ENCODE results near the gene ZBTB20. TPM values are rescaled to one million over a fixed set of nuclear protein-coding genes. Genes with fewer than 3 reads are reported as not detected.

ZBTB20 gene
- total and polyA plus RNA-seq, 4 donors, result 0.69 to 128 (median 51.7) TPM

- intact Hi-C loops (cut with DNase I), result no loop called here
- WGBS, 2 donors, result 51 to 58% methylated on average over 2 of the region's 2 CpGs
- DNase-seq (no peak), ATAC-seq (ENCODE audit: low FRiP score) (no peak)
- no peaks in the 10 kb centered on the region for H3K36me3 ChIP-seq (ENCODE audit: control insufficient read depth in 1 of 2, insufficient read depth in 2 of 2, low read length in 1 of 2)
- H3K27ac ChIP-seq (ENCODE audit: low read depth in 1 of 2, low read length in 2 of 2), result no peak overlapping the region
- no peak overlapping the region for H3K4me3 ChIP-seq (ENCODE audit: low read length in 2 of 2)
- no peaks in the 10 kb centered on the region for H3K9me3 ChIP-seq (ENCODE audit: control insufficient read depth, low read length)
- H3K27me3 ChIP-seq (ENCODE audit: control insufficient read depth in 1 of 2, insufficient read depth in 2 of 2, low read length in 1 of 2), result no peaks in the 10 kb centered on the region
- H3K4me1 ChIP-seq (ENCODE audit: control insufficient read depth in 1 of 2, insufficient read depth in 2 of 2, low read length in 2 of 2), result peaks cover 0 to 3% of the 10 kb centered on the region in 2 donors
Measured at GRCh38 chr3:114606336-114606735, 540.8 kb downstream of the ZBTB20 start.

GRCh38 chr3:114600571-114600970, 546.5 kb downstream of the ZBTB20 start:
- Histone ChIP-seq H3K27ac (ENCODE audit: low read depth in 1 of 2, low read length in 2 of 2) (no peak overlapping the region), H3K36me3 (ENCODE audit: control insufficient read depth in 1 of 2, insufficient read depth in 2 of 2, low read length in 1 of 2) (no peaks in the 10 kb centered on the region), H3K9me3 (ENCODE audit: control insufficient read depth, low read length) (no peaks in the 10 kb centered on the region), H3K4me1 (ENCODE audit: control insufficient read depth in 1 of 2, insufficient read depth in 2 of 2, low read length in 2 of 2) (peaks cover 0 to 3% of the 10 kb centered on the region in 2 donors), H3K27me3 (ENCODE audit: control insufficient read depth in 1 of 2, insufficient read depth in 2 of 2, low read length in 1 of 2) (no peaks in the 10 kb centered on the region), H3K4me3 (ENCODE audit: low read length in 2 of 2) (no peak overlapping the region)
- no peak for DNase-seq
- no peak for ATAC-seq (ENCODE audit: low FRiP score)
- 24 to 26% methylated on average over 1 of the region's 1 CpG for WGBS, 2 donors
- intact Hi-C loops (cut with DNase I), result no loop called here

GRCh38 chr3:114597871-114598270, 549.2 kb downstream of the ZBTB20 start:
- H3K9me3 ChIP-seq (ENCODE audit: control insufficient read depth, low read length), result no peaks in the 10 kb centered on the region

GRCh38 chr3:114597012-114597411, 550.1 kb downstream of the ZBTB20 start:
- no peak for DNase-seq
- H3K27me3 ChIP-seq (ENCODE audit: control insufficient read depth in 1 of 2, insufficient read depth in 2 of 2, low read length in 1 of 2), result no peaks in the 10 kb centered on the region

More at GRCh38 chr3:114597871-114598270, 549.2 kb downstream of the ZBTB20 start:
- no peaks in the 10 kb centered on the region for H3K27me3 ChIP-seq (ENCODE audit: control insufficient read depth in 1 of 2, insufficient read depth in 2 of 2, low read length in 1 of 2)
- H3K27ac ChIP-seq (ENCODE audit: low read depth in 1 of 2, low read length in 2 of 2), result no peak overlapping the region
- intact Hi-C loops (cut with DNase I), result no loop called here
- no peak for DNase-seq
- no peak overlapping the region for H3K4me3 ChIP-seq (ENCODE audit: low read length in 2 of 2)
- no peaks in the 10 kb centered on the region for H3K36me3 ChIP-seq (ENCODE audit: control insufficient read depth in 1 of 2, insufficient read depth in 2 of 2, low read length in 1 of 2)
- peaks cover 1 to 2% of the 10 kb centered on the region in 2 donors for H3K4me1 ChIP-seq (ENCODE audit: control insufficient read depth in 1 of 2, insufficient read depth in 2 of 2, low read length in 2 of 2)
- no peak for ATAC-seq (ENCODE audit: low FRiP score)

GRCh38 chr3:114596147-114596546, 550.9 kb downstream of the ZBTB20 start:
- Histone ChIP-seq H3K4me3 (ENCODE audit: low read length in 2 of 2) (no peak overlapping the region), H3K36me3 (ENCODE audit: control insufficient read depth in 1 of 2, insufficient read depth in 2 of 2, low read length in 1 of 2) (no peaks in the 10 kb centered on the region), H3K4me1 (ENCODE audit: control insufficient read depth in 1 of 2, insufficient read depth in 2 of 2, low read length in 2 of 2) (peaks cover 0 to 2% of the 10 kb centered on the region in 2 donors), H3K27me3 (ENCODE audit: control insufficient read depth in 1 of 2, insufficient read depth in 2 of 2, low read length in 1 of 2) (no peaks in the 10 kb centered on the region), H3K9me3 (ENCODE audit: control insufficient read depth, low read length) (no peaks in the 10 kb centered on the region), H3K27ac (ENCODE audit: low read depth in 1 of 2, low read length in 2 of 2) (no peak overlapping the region)
- intact Hi-C loops (cut with DNase I), result no loop called here
- no peak for DNase-seq
- no peak for ATAC-seq (ENCODE audit: low FRiP score)
- 88 to 92% methylated on average over 2 of the region's 2 CpGs for WGBS, 2 donors

More at GRCh38 chr3:114597012-114597411, 550.1 kb downstream of the ZBTB20 start:
- Histone ChIP-seq H3K9me3 (ENCODE audit: control insufficient read depth, low read length) (no peaks in the 10 kb centered on the region), H3K4me1 (ENCODE audit: control insufficient read depth in 1 of 2, insufficient read depth in 2 of 2, low read length in 2 of 2) (peaks cover under 1 to 2% of the 10 kb centered on the region in 2 donors), H3K4me3 (ENCODE audit: low read length in 2 of 2) (no peak overlapping the region), H3K36me3 (ENCODE audit: control insufficient read depth in 1 of 2, insufficient read depth in 2 of 2, low read length in 1 of 2) (no peaks in the 10 kb centered on the region), H3K27ac (ENCODE audit: low read depth in 1 of 2, low read length in 2 of 2) (no peak overlapping the region)
- intact Hi-C loops (cut with DNase I), result no loop called here
- WGBS, 2 donors, result 26 to 36% methylated on average over 4 of the region's 4 CpGs
- no peak for ATAC-seq (ENCODE audit: low FRiP score)

- H3K9me3 ChIP-seq (ENCODE audit: control insufficient read depth, low read length), result no peaks in the 10 kb centered on the region
- no peaks in the 10 kb centered on the region for H3K27me3 ChIP-seq (ENCODE audit: control insufficient read depth in 1 of 2, insufficient read depth in 2 of 2, low read length in 1 of 2)
- H3K4me3 ChIP-seq (ENCODE audit: low read length in 2 of 2), result no peak overlapping the region
- H3K27ac ChIP-seq (ENCODE audit: low read depth in 1 of 2, low read length in 2 of 2), result no peak overlapping the region
- WGBS, 2 donors, result 50 to 58% methylated on average over 2 of the region's 2 CpGs
- peaks cover 0 to 2% of the 10 kb centered on the region in 2 donors for H3K4me1 ChIP-seq (ENCODE audit: control insufficient read depth in 1 of 2, insufficient read depth in 2 of 2, low read length in 2 of 2)
- no peaks in the 10 kb centered on the region for H3K36me3 ChIP-seq (ENCODE audit: control insufficient read depth in 1 of 2, insufficient read depth in 2 of 2, low read length in 1 of 2)
- DNase-seq (no peak), ATAC-seq (ENCODE audit: low FRiP score) (no peak)
- intact Hi-C loops (cut with DNase I), result no loop called here
Measured at GRCh38 chr3:114595522-114596028, 551.5 kb downstream of the ZBTB20 start.

- H3K4me1 ChIP-seq (ENCODE audit: control insufficient read depth in 1 of 2, insufficient read depth in 2 of 2, low read length in 2 of 2), result peaks cover 0 to 2% of the 10 kb centered on the region in 2 donors
- no peak overlapping the region for H3K4me3 ChIP-seq (ENCODE audit: low read length in 2 of 2)
- 93 to 94% methylated on average over 6 of the region's 6 CpGs for WGBS, 2 donors
- no peaks in the 10 kb centered on the region for H3K27me3 ChIP-seq (ENCODE audit: control insufficient read depth in 1 of 2, insufficient read depth in 2 of 2, low read length in 1 of 2)
- DNase-seq, result no peak
- no peaks in the 10 kb centered on the region for H3K36me3 ChIP-seq (ENCODE audit: control insufficient read depth in 1 of 2, insufficient read depth in 2 of 2, low read length in 1 of 2)
- no peaks in the 10 kb centered on the region for H3K9me3 ChIP-seq (ENCODE audit: control insufficient read depth, low read length)
- H3K27ac ChIP-seq (ENCODE audit: low read depth in 1 of 2, low read length in 2 of 2), result no peak overlapping the region
- ATAC-seq (ENCODE audit: low FRiP score), result no peak
- intact Hi-C loops (cut with DNase I), result no loop called here
Measured at GRCh38 chr3:114590309-114591047, 556.6 kb downstream of the ZBTB20 start.

GRCh38 chr3:114587986-114588385, 559.1 kb downstream of the ZBTB20 start:
- intact Hi-C loops (cut with DNase I), result loop anchor here in 1 of 2 donors (10.0 kb wide), 1 partner anchor 193 kb away; no protein-coding TSS in a partner anchor
- Histone ChIP-seq H3K27ac (ENCODE audit: low read depth in 1 of 2, low read length in 2 of 2) (no peak overlapping the region), H3K4me3 (ENCODE audit: low read length in 2 of 2) (no peak overlapping the region), H3K9me3 (ENCODE audit: control insufficient read depth, low read length) (no peaks in the 10 kb centered on the region), H3K4me1 (ENCODE audit: control insufficient read depth in 1 of 2, insufficient read depth in 2 of 2, low read length in 2 of 2) (peaks cover 0 to 2% of the 10 kb centered on the region in 2 donors), H3K36me3 (ENCODE audit: control insufficient read depth in 1 of 2, insufficient read depth in 2 of 2, low read length in 1 of 2) (no peaks in the 10 kb centered on the region), H3K27me3 (ENCODE audit: control insufficient read depth in 1 of 2, insufficient read depth in 2 of 2, low read length in 1 of 2) (no peaks in the 10 kb centered on the region)
- 95 to 97% methylated on average over 5 of the region's 5 CpGs for WGBS, 2 donors
- no peak for DNase-seq
- no peak for ATAC-seq (ENCODE audit: low FRiP score)

GRCh38 chr3:114586119-114586518, 561.0 kb downstream of the ZBTB20 start:
- Histone ChIP-seq H3K27ac (ENCODE audit: low read depth in 1 of 2, low read length in 2 of 2) (no peak overlapping the region), H3K4me1 (ENCODE audit: control insufficient read depth in 1 of 2, insufficient read depth in 2 of 2, low read length in 2 of 2) (peaks cover 0 to 2% of the 10 kb centered on the region in 2 donors), H3K4me3 (ENCODE audit: low read length in 2 of 2) (no peak overlapping the region), H3K9me3 (ENCODE audit: control insufficient read depth, low read length) (no peaks in the 10 kb centered on the region), H3K36me3 (ENCODE audit: control insufficient read depth in 1 of 2, insufficient read depth in 2 of 2, low read length in 1 of 2) (no peaks in the 10 kb centered on the region), H3K27me3 (ENCODE audit: control insufficient read depth in 1 of 2, insufficient read depth in 2 of 2, low read length in 1 of 2) (no peaks in the 10 kb centered on the region)
- no peak for DNase-seq
- WGBS, 2 donors, result 96 to 97% methylated on average over 1 of the region's 1 CpG
- intact Hi-C loops (cut with DNase I), result loop anchor here in 1 of 2 donors (10.0 kb wide), 1 partner anchor 191 kb away; no protein-coding TSS in a partner anchor
- no peak for ATAC-seq (ENCODE audit: low FRiP score)

All from aorta (tissue), 5 donors.